Transverse colon (tissue), 4 donors: ENCODE results near the gene MFNG. TPM values are rescaled to one million over a fixed set of nuclear protein-coding genes. Genes with fewer than 3 reads are reported as not detected.

Source experiments
- DNase-seq: peaks from one replicate; pipeline ENCODE4 v3.0.0-alpha.2; 2019
- H3K27ac ChIP-seq, 4 donors: fragments of 200-600 bp; sonication (generic); 2 replicates each; pipeline ENCODE4 v1.5.1; 2016 to 2018; ENCODE audit warnings: inconsistent platforms in 4 of 4
- H3K27me3 ChIP-seq: fragments of 200-600 bp; sonication (generic); 2 replicates; pipeline ENCODE4 v1.5.1; 2017; ENCODE audit warnings: inconsistent platforms
- H3K36me3 ChIP-seq, 4 donors: fragments of 200-600 bp; sonication (generic); 2 replicates each; pipeline ENCODE4 v1.5.1; 2017 to 2019; ENCODE audit warnings: inconsistent platforms in 4 of 4
- H3K4me1 ChIP-seq, 4 donors: fragments of 200-600 bp; sonication (generic); 2 replicates each; pipeline ENCODE4 v1.5.1; 2017 to 2020; ENCODE audit warnings: inconsistent platforms in 4 of 4
- H3K4me3 ChIP-seq, 4 donors: fragments of 200-600 bp; sonication (generic); 1 replicate in 1 of 4; 2 replicates in 3 of 4; pipeline versions ENCODE4 v1.5.1 to v1.6.1; 2017 to 2019; ENCODE audit warnings: inconsistent platforms in 4 of 4
- H3K9me3 ChIP-seq, 2 donors: fragments of 200-600 bp; sonication (generic); 2 replicates each; pipeline ENCODE4 v1.5.1; 2017 to 2019; ENCODE audit warnings: inconsistent platforms in 2 of 2
- EP300 ChIP-seq: sonication (generic); formaldehyde crosslinking; IDR thresholded peaks from one replicate; pipeline ENCODE4 v1.6.1; 2017; ENCODE audit warnings: antibody characterized with exemption, low read depth
- POLR2A ChIP-seq: fragments of 450-650 bp; IDR thresholded peaks from one replicate; pipeline ENCODE4 v1.6.1; 2016; ENCODE audit warnings: antibody characterized with exemption, mild to moderate bottlenecking, moderate library complexity
- POLR2AphosphoS5 ChIP-seq, 3 donors: sonication (generic); formaldehyde crosslinking; IDR thresholded peaks; one replicate each; pipeline ENCODE4 v1.6.1; 2016; ENCODE audit warnings: antibody characterized with exemption in 3 of 3
- WGBS, 2 donors: methylation state at CpG; one replicate each; pipeline ENCODE4 v1.1.5; 2018; ENCODE audit warnings: low coverage in 1 of 2; 5-methylcytosine and 5-hydroxymethylcytosine counted together
- in situ Hi-C, 4 donors: fragments of 200-750 bp; cut with MboI; loops; one replicate each; pipeline versions ENCODE4 v1.15.0 to v1.15.1; 2017; ENCODE audit warnings: low sequenced_read_pairs in 3 of 4, low pct_ligation_motif_present in 1 of 4, low pct_unique_long_range_greater_than_20kb in 1 of 4
- intact Hi-C: fragments of 100-400 bp; cut with DNase I; formaldehyde crosslinking; loops from one replicate; pipeline ENCODE4 v1.15.1; 2023; ENCODE audit warnings: low total_unique reads
- total RNA-seq, 4 donors: library from RNA; depleted of rRNA; stranded (reverse); fragments of >200 nt; gene quantifications; one replicate each; pipeline ENCODE4 v1.1.0, GENCODE V29; 2016
- TF ChIP-seq, protein P1 (sequence below), 5 experiments: fragments of 200-600 bp in 3 of 5; fragments of 450-650 bp in 2 of 5; sonication (generic) in 3 of 5; IDR thresholded peaks; 1 replicate in 2 of 5; 2 replicates in 3 of 5; pipeline ENCODE4 v1.5.1; 2016 to 2017; ENCODE audit warnings: antibody characterized with exemption in 5 of 5, inconsistent platforms in 3 of 5, mild to moderate bottlenecking in 2 of 5, moderate library complexity in 1 of 5

Gene MFNG
- total RNA-seq, 4 donors from 2014 or later = 2.8 to 26.4 (median 15.7) TPM

DNA sequence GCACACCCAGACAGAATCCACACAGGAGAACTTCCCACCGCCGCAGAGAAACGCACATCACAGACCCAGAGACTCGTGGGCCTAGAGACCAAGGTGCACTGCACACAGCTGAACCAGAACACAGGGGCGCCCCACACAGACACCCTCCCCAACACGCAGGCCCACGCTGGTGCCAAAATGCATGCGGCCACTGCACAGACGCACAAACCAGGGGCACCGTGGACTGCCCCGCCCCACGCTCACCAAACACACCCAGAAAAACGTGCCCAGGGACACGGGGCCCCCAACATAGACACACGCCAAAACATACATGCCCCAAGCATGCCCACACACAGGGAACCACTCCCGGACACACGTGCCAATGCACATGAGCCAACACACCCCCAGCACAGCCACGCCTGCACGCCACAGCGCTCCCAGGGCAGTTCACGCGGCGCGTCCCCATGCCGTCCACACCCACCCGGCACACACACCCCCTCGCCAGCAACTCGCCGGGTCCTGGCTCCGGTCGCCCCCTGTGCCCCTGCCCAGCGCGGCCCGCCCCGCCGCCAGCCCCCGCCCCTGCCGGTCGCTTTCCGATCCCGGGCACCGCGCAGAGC lies 66.7 kb downstream of the MFNG start:
- Histone ChIP-seq H3K36me3 (no peaks in the 10 kb centered on the region), H3K9me3 (no peaks in the 10 kb centered on the region), H3K4me1 (peaks cover 0 to 15% (median 9%) of the 10 kb centered on the region in 4 donors), H3K27ac (no peak overlapping the region), H3K27me3 (peaks cover 95% of the 10 kb centered on the region), H3K4me3 (peak overlapping the region in 1 of 4 donors; percentile 33)
- DNase-seq = no peak
- 8% methylated on average over 32 of the region's 43 CpGs; no CpG with 5 or more reads in 1 of the 2 donors for WGBS, 2 donors
- intact Hi-C loops = no loop called here
- in situ Hi-C loops = no loop called here
- TF ChIP-seq POLR2AphosphoS5 (IDR thresholded peaks at IDR 0.05) (no peak), EP300 (no peak), POLR2A (no peak)
- TF ChIP-seq, protein P1, sequence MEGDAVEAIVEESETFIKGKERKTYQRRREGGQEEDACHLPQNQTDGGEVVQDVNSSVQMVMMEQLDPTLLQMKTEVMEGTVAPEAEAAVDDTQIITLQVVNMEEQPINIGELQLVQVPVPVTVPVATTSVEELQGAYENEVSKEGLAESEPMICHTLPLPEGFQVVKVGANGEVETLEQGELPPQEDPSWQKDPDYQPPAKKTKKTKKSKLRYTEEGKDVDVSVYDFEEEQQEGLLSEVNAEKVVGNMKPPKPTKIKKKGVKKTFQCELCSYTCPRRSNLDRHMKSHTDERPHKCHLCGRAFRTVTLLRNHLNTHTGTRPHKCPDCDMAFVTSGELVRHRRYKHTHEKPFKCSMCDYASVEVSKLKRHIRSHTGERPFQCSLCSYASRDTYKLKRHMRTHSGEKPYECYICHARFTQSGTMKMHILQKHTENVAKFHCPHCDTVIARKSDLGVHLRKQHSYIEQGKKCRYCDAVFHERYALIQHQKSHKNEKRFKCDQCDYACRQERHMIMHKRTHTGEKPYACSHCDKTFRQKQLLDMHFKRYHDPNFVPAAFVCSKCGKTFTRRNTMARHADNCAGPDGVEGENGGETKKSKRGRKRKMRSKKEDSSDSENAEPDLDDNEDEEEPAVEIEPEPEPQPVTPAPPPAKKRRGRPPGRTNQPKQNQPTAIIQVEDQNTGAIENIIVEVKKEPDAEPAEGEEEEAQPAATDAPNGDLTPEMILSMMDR (IDR thresholded peaks at IDR 0.05) = no peak

Other genes starting within 250 kb of the MFNG start
- gene RAC2, start 242.1 kb downstream of the MFNG start, total RNA-seq = 10 to 100 TPM in 3 of 4 donors, 1 to 10 TPM in 1; 5.2 to 36.3 (median 24.0) TPM
- 10 to 100 TPM in 2 of 4 donors, 1 to 10 TPM in 2; 1.4 to 26.9 (median 10.6) TPM for gene CYTH4, start 203.9 kb downstream of the MFNG start, total RNA-seq
- gene ELFN2, start 58.9 kb downstream of the MFNG start, total RNA-seq = under 1 TPM in 2 of 4 donors, not detected in 2; under 0.01 TPM
- gene CARD10, start 33.0 kb upstream of the MFNG start, total RNA-seq = 100 to 1,000 TPM in 1 of 4 donors, 10 to 100 TPM in 3; 46.3 to 166 (median 60.9) TPM
- 10 to 100 TPM; 27.3 to 52.9 (median 28.9) TPM for gene CDC42EP1, start 74.1 kb upstream of the MFNG start, total RNA-seq
- 10 to 100 TPM in 2 of 4 donors, 1 to 10 TPM in 1, not detected in 1; 1.3 to 43.4 (median 17.2) TPM for gene LGALS2, start 93.7 kb upstream of the MFNG start, total RNA-seq
- gene GGA1, start 122.5 kb upstream of the MFNG start, total RNA-seq = 100 to 1,000 TPM in 1 of 4 donors, 10 to 100 TPM in 3; 60.1 to 142 (median 73.8) TPM
- gene SH3BP1, start 153.3 kb upstream of the MFNG start, total RNA-seq = 100 to 1,000 TPM in 2 of 4 donors, 10 to 100 TPM in 2; 53.1 to 158 (median 84.7) TPM
- 100 to 1,000 TPM in 1 of 4 donors, 10 to 100 TPM in 3; 28.9 to 126 (median 50.7) TPM for gene PDXP, start 172.3 kb upstream of the MFNG start, total RNA-seq
- gene LGALS1, start 189.3 kb upstream of the MFNG start, total RNA-seq = 100 to 1,000 TPM; 196 to 558 (median 224) TPM
- 100 to 1,000 TPM in 1 of 4 donors, 10 to 100 TPM in 3; 44.1 to 143 (median 57.2) TPM for gene NOL12, start 200.0 kb upstream of the MFNG start, total RNA-seq
- 100 to 1,000 TPM; 121 to 265 (median 129) TPM for gene TRIOBP, start 210.7 kb upstream of the MFNG start, total RNA-seq